Hematopoietic multipotent progenitor cell treated with erythropoietin and hydrocortisone succinate and interleukin-3 and kit ligand, for 6 days (in vitro differentiated cells): Measurements from ENCODE around the gene ALDH2.
"Not testable (repeated sequence)": the region's sequence is repeated elsewhere in the genome, so short reads cannot be mapped to it uniquely, and the experiment has no call there.

Experiments
- DNase-seq: peaks from one replicate; pipeline ENCODE4 v3.0.0-alpha.2; 2015

ALDH2 gene

GRCh38 chr12:111766608-111767361 is at the start of gene ALDH2:
Gene ALDH2 (plus strand): TSS chr12:111766933. CDS start chr12:111766983, 50 bp downstream.
- peak; percentile 67 for DNase-seq

- not testable (repeated sequence) for DNase-seq
These were observed 47.4 kb upstream of the ALDH2 start for GRCh38 chr12:111719316-111719715.

GRCh38 chr12:111720457-111720856 is 46.3 kb upstream of the ALDH2 start:
- DNase-seq, result no peak

- DNase-seq, result not testable (repeated sequence)
These were observed 42.9 kb upstream of the ALDH2 start for GRCh38 chr12:111723646-111724360.

- no peak for DNase-seq
These were observed 37.9 kb upstream of the ALDH2 start for GRCh38 chr12:111728795-111729194.

- DNase-seq, result no peak
These were observed 36.3 kb upstream of the ALDH2 start for GRCh38 chr12:111730420-111730819.

- peak; percentile 77 for DNase-seq
These were observed 33.9 kb upstream of the ALDH2 start for GRCh38 chr12:111732786-111733185.

GRCh38 chr12:111733340-111733915 is 33.3 kb upstream of the ALDH2 start:
- DNase-seq, result no peak

- DNase-seq, result not testable (repeated sequence)
These were observed 27.2 kb upstream of the ALDH2 start for GRCh38 chr12:111739524-111739923.

GRCh38 chr12:111741235-111741812 is 25.4 kb upstream of the ALDH2 start:
- DNase-seq, result peak; percentile 93

- DNase-seq, result peak; percentile 60
These were observed 21.5 kb upstream of the ALDH2 start for GRCh38 chr12:111745211-111745610.

GRCh38 chr12:111747333-111747732 is 19.4 kb upstream of the ALDH2 start:
- DNase-seq, result no peak

- no peak for DNase-seq
These were observed 18.5 kb upstream of the ALDH2 start for GRCh38 chr12:111748151-111748672.

- DNase-seq, result no peak
These were observed 17.9 kb upstream of the ALDH2 start for GRCh38 chr12:111748867-111749266.

- no peak for DNase-seq
These were observed 17.3 kb upstream of the ALDH2 start for GRCh38 chr12:111749391-111749790.

- peak; percentile 54 for DNase-seq
These were observed 13.4 kb upstream of the ALDH2 start for GRCh38 chr12:111753144-111753881.

- DNase-seq, result no peak
These were observed 12.1 kb upstream of the ALDH2 start for GRCh38 chr12:111754671-111755070.

- DNase-seq, result no peak
These were observed 10.5 kb upstream of the ALDH2 start for GRCh38 chr12:111756196-111756595.

- no peak for DNase-seq
These were observed 10.1 kb upstream of the ALDH2 start for GRCh38 chr12:111756681-111757080.

GRCh38 chr12:111757361-111758119 is 9.2 kb upstream of the ALDH2 start:
- DNase-seq, result peak; percentile 84

GRCh38 chr12:111758120-111758561 is 8.6 kb upstream of the ALDH2 start:
- no peak for DNase-seq

- DNase-seq, result no peak
These were observed 7.5 kb upstream of the ALDH2 start for GRCh38 chr12:111759271-111759670.
